Gastrocnemius medialis (tissue), 4 donors: Measurements from ENCODE around the gene HEATR3.

Source experiments
- POLR2A ChIP-seq, 2 donors: fragments of 450-650 bp; IDR thresholded peaks; one replicate each; pipeline ENCODE4 v1.6.1; 2017; ENCODE audit warnings: antibody characterized with exemption in 2 of 2, mild to moderate bottlenecking in 2 of 2, moderate library complexity in 2 of 2
- TF ChIP-seq, protein P1 (sequence below), 5 experiments: fragments of 450-650 bp in 3 of 5; fragments of 200-600 bp in 2 of 5; sonication (generic) in 2 of 5; IDR thresholded peaks in 4 of 5; conservative IDR thresholded peaks in 1 of 5; 1 replicate in 4 of 5; 2 replicates in 1 of 5; pipeline ENCODE4 v1.5.1; 2016 to 2019; ENCODE audit warnings: antibody characterized with exemption in 5 of 5, mild to moderate bottlenecking in 3 of 5, moderate library complexity in 3 of 5

DNA sequence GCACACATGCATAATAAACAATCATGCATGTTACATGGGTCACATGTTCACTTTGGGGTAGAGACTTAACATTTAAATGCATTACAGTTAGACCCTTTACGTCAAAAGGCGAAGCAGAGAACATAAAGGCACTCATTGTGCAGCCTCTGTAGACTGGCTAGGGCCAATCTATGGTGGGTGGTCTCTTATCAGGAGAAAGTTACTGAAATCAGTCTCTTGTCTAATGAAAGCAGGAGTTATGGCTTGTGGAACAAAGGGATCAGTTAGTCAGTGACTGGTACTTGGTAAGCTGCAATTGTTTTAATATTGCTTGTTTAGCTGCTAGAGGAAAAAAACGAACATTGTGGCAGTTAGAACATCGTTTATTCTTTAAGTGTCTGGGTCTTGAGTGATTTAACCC, 42.1 kb upstream of the HEATR3 start:
- TF ChIP-seq, protein P1, sequence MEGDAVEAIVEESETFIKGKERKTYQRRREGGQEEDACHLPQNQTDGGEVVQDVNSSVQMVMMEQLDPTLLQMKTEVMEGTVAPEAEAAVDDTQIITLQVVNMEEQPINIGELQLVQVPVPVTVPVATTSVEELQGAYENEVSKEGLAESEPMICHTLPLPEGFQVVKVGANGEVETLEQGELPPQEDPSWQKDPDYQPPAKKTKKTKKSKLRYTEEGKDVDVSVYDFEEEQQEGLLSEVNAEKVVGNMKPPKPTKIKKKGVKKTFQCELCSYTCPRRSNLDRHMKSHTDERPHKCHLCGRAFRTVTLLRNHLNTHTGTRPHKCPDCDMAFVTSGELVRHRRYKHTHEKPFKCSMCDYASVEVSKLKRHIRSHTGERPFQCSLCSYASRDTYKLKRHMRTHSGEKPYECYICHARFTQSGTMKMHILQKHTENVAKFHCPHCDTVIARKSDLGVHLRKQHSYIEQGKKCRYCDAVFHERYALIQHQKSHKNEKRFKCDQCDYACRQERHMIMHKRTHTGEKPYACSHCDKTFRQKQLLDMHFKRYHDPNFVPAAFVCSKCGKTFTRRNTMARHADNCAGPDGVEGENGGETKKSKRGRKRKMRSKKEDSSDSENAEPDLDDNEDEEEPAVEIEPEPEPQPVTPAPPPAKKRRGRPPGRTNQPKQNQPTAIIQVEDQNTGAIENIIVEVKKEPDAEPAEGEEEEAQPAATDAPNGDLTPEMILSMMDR (IDR thresholded peaks at IDR 0.05 in 4 of 5, conservative IDR thresholded peaks at IDR 0.05 in 1 of 5) = no peak
- TF ChIP-seq POLR2A (IDR thresholded peaks at IDR 0.05) = no peak
